ENCODE measurements around the gene NEK7. TPM values are rescaled to one million over a fixed set of nuclear protein-coding genes. Genes with fewer than 3 reads are reported as not detected.
A peak's percentile ranks its signal among the peaks of the same experiment; 100 is the strongest.

Gene NEK7
- total and polyA plus RNA-seq, 2 of the 8 experiments (the other 6 are each of a cell fraction or from before 2014, with no cell fraction given) = 5.1 to 10.0 TPM

DNA sequence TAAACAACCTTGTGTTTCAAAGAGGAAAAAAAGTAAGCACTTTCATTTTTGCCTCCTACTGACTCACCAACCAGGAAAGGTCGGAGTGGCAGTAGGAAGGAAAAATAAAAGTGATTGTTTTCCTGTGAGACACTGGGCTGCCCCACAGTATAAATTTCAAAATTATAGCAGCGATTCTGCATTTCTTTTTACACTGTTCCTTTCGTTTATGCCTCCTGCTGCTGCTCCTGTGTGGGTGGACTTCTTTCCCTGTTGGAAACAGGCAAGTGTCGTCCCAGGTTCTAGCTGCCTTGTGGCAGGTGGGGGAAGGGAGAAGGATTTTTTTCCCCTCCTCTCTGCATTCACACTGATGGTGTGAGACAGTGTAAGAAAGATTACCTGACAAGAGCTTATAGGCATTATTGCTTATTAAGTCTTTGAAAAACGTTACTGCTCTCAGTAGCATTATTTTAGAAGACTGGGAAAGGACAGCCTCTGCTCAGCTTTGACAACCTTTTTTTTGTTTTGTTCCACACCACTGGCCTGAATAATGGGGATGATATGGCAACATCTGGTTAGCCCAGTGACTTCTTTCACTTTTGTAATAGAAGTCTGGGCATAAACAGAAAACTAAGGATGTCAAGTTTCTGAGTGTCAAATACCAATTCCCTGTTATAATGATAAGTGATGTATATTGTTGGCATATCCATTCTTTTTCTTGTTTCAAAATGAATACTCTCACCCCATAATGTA is 77.9 kb downstream of the NEK7 start (continued):
- TF ChIP-seq CHD7 (IDR thresholded peaks at IDR 0.05; ENCODE audit: insufficient replicate concordance, low read length) (no peak), EGR1 (IDR thresholded peaks at IDR 0.05; ENCODE audit: borderline replicate concordance, low read depth, low read length) (0 out of 2 replicates have a peak, but pooled peaks have one; percentile 34), POU5F1 (IDR thresholded peaks at IDR 0.05; ENCODE audit: low read depth, low read length) (no peak)

Data from H1 (cell line).